Mesodermal cell (in vitro differentiated cells): ENCODE results near the gene TADA1.
"Not testable (repeated sequence)": the region's sequence is repeated elsewhere in the genome, so short reads cannot be mapped to it uniquely, and the experiment has no call there.

Source experiments
- H3K27ac ChIP-seq: 2 replicates; pipeline ENCODE4 v1.7.0; 2013; ENCODE audit warnings: mild to moderate bottlenecking, low read depth, low read length, moderate library complexity; ENCODE audit not compliant: severe bottlenecking
- H3K36me3 ChIP-seq: 2 replicates; pipeline ENCODE4 v1.7.1; 2013; ENCODE audit warnings: mild to moderate bottlenecking, low read length, moderate library complexity; ENCODE audit not compliant: control insufficient read depth, insufficient read depth
- H3K4me1 ChIP-seq: one replicate; pipeline ENCODE4 v1.7.1; 2013; ENCODE audit warnings: mild to moderate bottlenecking, low read length; ENCODE audit not compliant: insufficient read depth, control insufficient read depth, poor library complexity, severe bottlenecking
- H3K4me3 ChIP-seq: 2 replicates; pipeline ENCODE4 v1.7.0; 2013; ENCODE audit warnings: low read length, control low read depth, mild to moderate bottlenecking; ENCODE audit not compliant: insufficient read depth, poor library complexity, severe bottlenecking; ENCODE audit errors: extremely low read depth
- H3K9me3 ChIP-seq: 2 replicates; pipeline ENCODE4 v1.7.1; 2013; ENCODE audit warnings: mild to moderate bottlenecking, low read length, moderate library complexity; ENCODE audit not compliant: control insufficient read depth
- WGBS, 2 experiments: methylation state at CpG; one replicate each; pipeline ENCODE4 v1.1.5; 2013; ENCODE audit warnings: missing lambda C conversion rate in 2 of 2; ENCODE audit not compliant: insufficient coverage in 2 of 2; 5-methylcytosine and 5-hydroxymethylcytosine counted together

The TADA1 gene

GRCh38 chr1:166843769-166844596 is 32.1 kb downstream of the TADA1 start:
- peaks cover 83% of the 10 kb centered on the region for H3K36me3 ChIP-seq
- peak overlapping the region; percentile 81 for H3K27ac ChIP-seq
- H3K9me3 ChIP-seq: no peaks in the 10 kb centered on the region
- no peak overlapping the region for H3K4me3 ChIP-seq
- peaks cover 46% of the 10 kb centered on the region for H3K4me1 ChIP-seq
- WGBS, 2 experiments: 92 to 93% methylated on average over 5 to 6 of the region's 7 CpGs

DNA sequence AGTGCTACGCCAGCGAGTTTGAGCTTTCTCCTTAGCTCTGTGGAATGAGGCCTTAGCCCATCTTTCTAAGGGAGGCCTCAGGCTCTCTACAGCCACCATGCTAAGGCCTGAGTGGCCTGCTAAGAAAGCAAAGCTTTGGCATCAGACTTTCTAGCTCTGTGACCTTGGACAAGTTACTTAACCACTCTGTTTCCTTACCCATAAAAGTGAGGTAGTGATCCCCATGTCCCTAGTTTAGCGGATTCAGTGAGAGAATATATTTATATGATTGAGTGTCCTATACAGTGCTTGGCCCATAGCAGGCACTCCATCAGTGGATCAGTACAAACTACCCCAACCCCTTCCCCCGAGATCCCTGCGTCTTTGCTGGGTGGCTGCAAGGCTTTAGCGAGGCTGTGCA is 32.7 kb downstream of the TADA1 start:
- no peaks in the 10 kb centered on the region for H3K9me3 ChIP-seq
- peaks cover 77% of the 10 kb centered on the region for H3K36me3 ChIP-seq
- WGBS, 2 experiments: 90 to 91% methylated on average over 4 to 5 of the region's 6 CpGs
- H3K4me3 ChIP-seq: no peak overlapping the region
- H3K27ac ChIP-seq: peak overlapping the region; percentile 81
- peaks cover 52% of the 10 kb centered on the region for H3K4me1 ChIP-seq

DNA sequence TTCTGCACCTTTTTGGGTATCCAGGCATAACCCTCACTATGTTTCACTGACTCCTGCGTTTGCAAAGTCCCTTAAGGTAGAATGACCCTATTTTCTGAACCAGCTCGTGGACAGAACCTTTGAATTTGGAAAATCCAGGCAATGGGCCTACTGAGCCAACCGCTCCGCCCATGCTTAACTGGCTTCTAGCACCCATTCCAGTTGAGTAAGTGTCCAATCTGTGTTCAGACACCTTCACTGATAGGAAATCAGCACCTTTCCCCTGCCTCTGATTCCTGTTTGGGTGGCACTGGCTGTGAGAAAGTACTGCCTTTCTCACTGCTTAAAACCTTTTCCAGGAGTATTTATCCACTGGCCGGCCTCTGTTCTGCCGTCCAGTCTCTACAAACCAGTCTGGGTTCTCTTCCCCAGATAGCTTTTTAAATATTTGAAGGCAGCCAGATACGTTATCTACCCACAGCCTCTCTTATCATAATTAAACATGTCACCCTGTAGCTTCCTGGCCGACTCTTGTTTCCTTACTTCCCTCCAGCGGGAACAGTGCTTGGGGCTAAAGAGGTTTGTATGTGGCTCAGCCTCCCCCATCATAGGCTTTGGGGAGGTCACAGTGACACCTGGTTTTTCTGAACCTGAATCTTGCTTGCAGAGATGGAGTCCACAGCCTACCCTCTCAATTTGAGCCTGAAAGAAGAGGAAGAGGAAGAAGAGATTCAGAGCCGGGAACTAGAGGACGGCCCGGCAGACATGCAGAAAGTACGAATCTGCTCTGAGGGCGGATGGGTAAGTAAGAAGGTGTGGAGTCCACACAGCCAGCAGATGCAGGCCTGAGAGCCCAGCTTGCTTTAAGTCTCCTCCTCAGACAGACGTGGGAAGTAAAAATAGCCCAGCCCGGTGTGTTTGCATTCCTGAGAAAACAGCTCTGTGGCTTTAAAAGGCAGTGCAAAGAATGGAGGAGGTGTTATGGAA is 35.5 kb downstream of the TADA1 start:
- H3K4me3 ChIP-seq: peak overlapping the region; percentile 68
- peaks cover 49% of the 10 kb centered on the region for H3K36me3 ChIP-seq
- H3K4me1 ChIP-seq: peaks cover 60% of the 10 kb centered on the region
- WGBS, 2 experiments: 49 to 60% methylated on average over 10 to 13 of the region's 16 CpGs
- peak overlapping the region; percentile 84 for H3K27ac ChIP-seq
- H3K9me3 ChIP-seq: no peaks in the 10 kb centered on the region

DNA sequence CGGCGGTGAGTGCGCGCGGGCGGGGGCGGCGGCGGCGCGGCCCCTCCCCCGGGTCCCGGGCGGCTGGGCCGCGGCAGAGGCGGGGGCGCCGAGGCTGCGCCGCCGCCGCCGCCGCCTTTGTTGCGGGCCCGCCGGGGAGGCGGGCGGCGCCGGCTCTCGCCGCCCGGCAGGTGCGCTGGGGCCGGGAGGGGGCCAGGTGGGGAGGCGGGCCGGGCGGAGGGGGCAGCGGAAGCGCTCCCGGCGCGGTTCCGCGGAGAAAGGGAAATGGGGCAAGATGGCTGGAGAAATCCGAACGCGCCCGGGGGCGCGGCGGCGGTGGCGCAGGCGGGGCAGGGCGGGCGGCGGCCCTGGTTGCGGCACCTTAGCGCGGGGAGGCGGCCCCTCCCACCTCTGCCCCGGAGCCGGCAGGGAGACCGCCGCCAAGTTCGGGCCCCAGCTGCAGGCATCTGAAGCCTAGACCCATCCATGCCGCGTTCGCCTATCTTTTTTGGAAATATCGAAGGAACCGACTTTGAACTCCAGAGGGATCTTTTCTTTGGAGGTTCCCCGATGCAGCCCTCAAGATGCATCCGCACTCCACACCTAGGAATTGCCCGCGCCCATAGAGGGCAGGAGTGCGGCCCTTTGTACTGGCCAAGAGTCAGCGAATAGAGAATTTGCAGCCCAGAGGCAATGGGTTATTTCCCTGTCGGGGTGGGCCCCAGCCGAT is 36.3 kb downstream of the TADA1 start:
- H3K27ac ChIP-seq: peak overlapping the region; percentile 86
- H3K9me3 ChIP-seq: no peaks in the 10 kb centered on the region
- H3K36me3 ChIP-seq: peaks cover 41% of the 10 kb centered on the region
- H3K4me1 ChIP-seq: peaks cover 60% of the 10 kb centered on the region
- WGBS, 2 experiments: 0 to 1% methylated on average over 38 to 64 of the region's 82 CpGs
- peak overlapping the region; percentile 68 for H3K4me3 ChIP-seq

DNA sequence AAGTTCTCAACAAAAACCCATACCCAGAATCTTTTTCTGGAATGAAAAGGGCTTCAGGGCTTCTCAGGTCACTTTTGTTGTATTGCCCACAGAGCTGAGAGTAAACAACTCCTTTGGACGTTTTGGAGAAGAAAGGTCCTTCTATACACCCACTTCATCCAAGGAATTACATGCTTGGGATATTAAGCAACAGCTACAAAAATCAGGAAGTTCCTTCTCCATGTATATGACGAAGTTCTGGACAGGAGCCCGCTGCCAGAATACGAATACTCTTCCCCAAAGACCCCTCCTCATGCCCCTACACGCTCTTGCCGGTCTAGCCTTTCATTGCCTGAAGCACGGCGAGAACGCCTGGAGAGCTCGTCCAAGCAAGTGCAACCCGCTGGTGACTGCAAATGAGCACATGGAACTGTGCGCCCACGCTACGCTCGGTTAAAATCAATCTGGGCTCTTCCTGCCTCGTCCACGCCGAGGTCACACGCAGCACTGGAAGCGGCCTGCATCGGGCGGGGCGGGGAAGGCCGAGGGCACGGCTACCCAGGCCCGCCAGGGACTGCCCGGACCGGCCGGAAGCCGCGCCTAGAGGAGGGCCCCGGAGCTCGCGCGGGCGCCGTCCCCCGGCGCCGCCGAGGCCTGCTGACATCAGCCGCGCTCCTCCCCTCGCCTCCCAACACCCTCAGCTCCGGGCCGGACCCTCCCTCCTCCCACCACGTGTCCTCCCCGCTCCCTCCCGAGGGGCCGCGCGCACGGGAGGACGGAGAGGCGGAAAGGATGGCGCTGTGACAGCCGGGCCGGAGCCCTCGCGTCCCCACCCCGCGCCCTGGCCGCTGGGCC is 37.1 kb downstream of the TADA1 start, which contains the start of gene POGK:
Gene POGK, plus strand, starts transcription at position 710 of the 834 bp plus-strand sequence. CDS start 1,482 bp downstream, outside the sequence.
- 0 to 2% methylated on average over 44 to 53 of the region's 63 CpGs for WGBS, 2 experiments
- Histone ChIP-seq H3K4me1 (peaks cover 52% of the 10 kb centered on the region), H3K36me3 (peaks cover 33% of the 10 kb centered on the region), H3K9me3 (no peaks in the 10 kb centered on the region), H3K27ac (peak within 1 kb of the TSS; percentile 86), H3K4me3 (peak within 1 kb of the TSS; percentile 68)

- 94 to 100% methylated on average over 4 of the region's 4 CpGs for WGBS, 2 experiments
- H3K4me1 ChIP-seq: peaks cover 30% of the 10 kb centered on the region
These were observed 39.3 kb downstream of the TADA1 start for GRCh38 chr1:166836733-166837132.

GRCh38 chr1:166829762-166830161 is 46.3 kb downstream of the TADA1 start:
- H3K36me3 ChIP-seq, H3K4me1 ChIP-seq, H3K9me3 ChIP-seq, H3K4me3 ChIP-seq, H3K27ac ChIP-seq: not testable (repeated sequence)
- 70 to 73% methylated on average over 1 of the region's 1 CpG for WGBS, 2 experiments

More at GRCh38 chr1:166836733-166837132, 39.3 kb downstream of the TADA1 start:
- Histone ChIP-seq H3K9me3 (no peaks in the 10 kb centered on the region), H3K4me3 (no peak overlapping the region), H3K36me3 (peaks cover 11% of the 10 kb centered on the region), H3K27ac (no peak overlapping the region)

DNA sequence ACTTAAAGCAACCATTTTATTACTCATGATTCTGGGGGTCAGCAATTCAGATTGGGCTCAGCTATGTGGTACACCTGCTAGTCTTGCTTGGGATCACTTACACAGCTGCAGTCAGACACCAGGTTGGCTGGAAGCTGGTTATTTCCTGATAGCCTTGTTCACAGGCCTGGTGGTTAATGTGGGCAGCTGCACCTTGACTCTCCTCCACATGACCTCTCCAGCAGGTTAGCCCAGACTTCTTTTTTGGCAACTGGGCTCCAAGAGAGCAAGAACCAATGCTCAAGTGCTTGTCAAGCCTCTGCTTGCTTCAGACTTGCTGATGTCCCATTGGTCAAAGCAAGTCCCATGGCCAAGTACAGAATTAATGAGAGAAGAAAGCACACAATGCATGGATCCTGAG is 48.6 kb downstream of the TADA1 start:
- Histone ChIP-seq H3K4me3 (no peak overlapping the region), H3K27ac (no peak overlapping the region), H3K4me1 (no peaks in the 10 kb centered on the region), H3K36me3 (no peaks in the 10 kb centered on the region), H3K9me3 (no peaks in the 10 kb centered on the region)

DNA sequence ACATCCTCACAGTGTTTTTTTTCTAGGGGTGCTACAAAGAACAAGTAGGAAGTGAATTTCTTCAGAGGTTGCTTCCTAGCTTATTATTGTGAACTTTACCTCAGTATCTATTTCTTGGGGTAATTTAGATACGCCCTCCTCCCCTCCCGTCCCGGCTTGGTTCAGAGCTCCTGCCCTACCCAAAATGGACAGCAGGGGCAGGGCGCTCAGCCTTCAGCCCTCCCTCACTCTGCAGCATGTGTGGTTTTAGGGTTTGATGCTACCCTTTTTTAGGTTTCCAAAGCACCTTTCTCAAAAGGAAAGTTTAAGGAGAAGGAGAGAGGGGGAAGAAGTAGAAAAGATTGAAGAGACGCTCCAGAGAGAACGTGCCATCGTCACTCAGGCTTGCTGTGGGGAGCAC is 53.7 kb downstream of the TADA1 start:
- Histone ChIP-seq H3K27ac (no peak overlapping the region), H3K4me1 (no peaks in the 10 kb centered on the region), H3K36me3 (no peaks in the 10 kb centered on the region), H3K4me3 (no peak overlapping the region), H3K9me3 (no peaks in the 10 kb centered on the region)
- WGBS, 2 experiments: 76 to 94% methylated on average over 3 to 5 of the region's 7 CpGs
